HG03378 (cell line): ENCODE results near the gene RNF20.
"Not testable (repeated sequence)": the region's sequence is repeated elsewhere in the genome, so short reads cannot be mapped to it uniquely, and the experiment has no call there.

Source experiments
- ATAC-seq: cut with Tn5 transposase; IDR thresholded peaks from one replicate; pipeline ENCODE4 v1.9.1; 2021; ENCODE audit warnings: mild to moderate bottlenecking, moderate library complexity; ENCODE audit not compliant: unreplicated experiment

The RNF20 gene

GRCh38 chr9:101536351-101536750, 2.7 kb downstream of the RNF20 start:
- no peak for ATAC-seq

GRCh38 chr9:101536938-101537337, 3.3 kb downstream of the RNF20 start:
- ATAC-seq: no peak

- ATAC-seq: no peak
These were observed 6.4 kb downstream of the RNF20 start for GRCh38 chr9:101540069-101540468.

- no peak for ATAC-seq
These were observed 9.6 kb downstream of the RNF20 start for GRCh38 chr9:101543098-101543735.

- not testable (repeated sequence) for ATAC-seq
These were observed 15.9 kb downstream of the RNF20 start for GRCh38 chr9:101549472-101550098.

GRCh38 chr9:101561740-101562139, 28.1 kb downstream of the RNF20 start:
- no peak for ATAC-seq

- ATAC-seq: no peak
These were observed 29.3 kb downstream of the RNF20 start for GRCh38 chr9:101562966-101563365.

- ATAC-seq: no peak
These were observed 30.6 kb downstream of the RNF20 start for GRCh38 chr9:101564252-101564651.

GRCh38 chr9:101566904-101567724, 33.5 kb downstream of the RNF20 start:
- peak; percentile 81 for ATAC-seq

- no peak for ATAC-seq
These were observed 34.2 kb downstream of the RNF20 start for GRCh38 chr9:101567725-101568350.

GRCh38 chr9:101569741-101570501, 36.3 kb downstream of the RNF20 start:
- ATAC-seq: no peak

GRCh38 chr9:101571114-101571513, 37.5 kb downstream of the RNF20 start:
- no peak for ATAC-seq

- ATAC-seq: no peak
These were observed 38.7 kb downstream of the RNF20 start for GRCh38 chr9:101572316-101572715.

- no peak for ATAC-seq
These were observed 41.2 kb downstream of the RNF20 start for GRCh38 chr9:101574731-101575333.

- ATAC-seq: peak; percentile 83
These were observed 44.7 kb downstream of the RNF20 start for GRCh38 chr9:101578378-101578777.

GRCh38 chr9:101579711-101580545, 46.3 kb downstream of the RNF20 start:
- ATAC-seq: no peak

- no peak for ATAC-seq
These were observed 48.9 kb downstream of the RNF20 start for GRCh38 chr9:101582553-101582952.

GRCh38 chr9:101585740-101586139, 52.1 kb downstream of the RNF20 start:
- no peak for ATAC-seq

- ATAC-seq: peak; percentile 95
These were observed 53.0 kb downstream of the RNF20 start for GRCh38 chr9:101586651-101587050.
